Smooth muscle cell (in vitro differentiated cells): ENCODE measurements around the gene CTU1. TPM values are rescaled to one million over a fixed set of nuclear protein-coding genes. Genes with fewer than 3 reads are reported as not detected.

Experiments used
- DNase-seq: peaks from one replicate; lab custom pipeline; 2025; ENCODE audit not compliant: unreplicated experiment; lab: John Stamatoyannopoulos, UW
- H2AFZ ChIP-seq: fragments of 200-600 bp; sonication (generic); 2 replicates; pipeline ENCODE4 v1.6.0; 2016; ENCODE audit warnings: antibody characterized with exemption, low read depth, mild to moderate bottlenecking
- H3F3A ChIP-seq: fragments of 200-600 bp; sonication (generic); 2 replicates; pipeline ENCODE4 v1.6.0; 2017; ENCODE audit warnings: antibody characterized with exemption, low read depth
- H3K27ac ChIP-seq: fragments of 200-600 bp; sonication (generic); 2 replicates; pipeline ENCODE4 v1.5.1; 2016; ENCODE audit warnings: low read depth, mild to moderate bottlenecking
- H3K27me3 ChIP-seq: fragments of 200-600 bp; sonication (generic); 2 replicates; pipeline ENCODE4 v1.6.1; 2016; ENCODE audit warnings: low read depth, mild to moderate bottlenecking
- H3K36me3 ChIP-seq: fragments of 200-600 bp; sonication (generic); 2 replicates; pipeline ENCODE4 v1.5.1; 2016; ENCODE audit warnings: low read depth
- H3K4me1 ChIP-seq: fragments of 200-600 bp; sonication (generic); 2 replicates; pipeline ENCODE4 v1.5.1; 2016; ENCODE audit warnings: low read depth
- H3K4me2 ChIP-seq: fragments of 200-600 bp; sonication (generic); 2 replicates; pipeline ENCODE4 v1.6.0; 2016; ENCODE audit warnings: mild to moderate bottlenecking
- H3K4me3 ChIP-seq: fragments of 200-600 bp; sonication (generic); 2 replicates; pipeline ENCODE4 v1.5.1; 2016; ENCODE audit warnings: mild to moderate bottlenecking
- H3K79me2 ChIP-seq: fragments of 200-600 bp; sonication (generic); 2 replicates; pipeline ENCODE4 v1.6.0; 2016; ENCODE audit warnings: low read depth, mild to moderate bottlenecking
- H3K9ac ChIP-seq: fragments of 200-600 bp; sonication (generic); 2 replicates; pipeline ENCODE4 v1.6.0; 2016; ENCODE audit warnings: low read depth
- H3K9me3 ChIP-seq: fragments of 200-600 bp; sonication (generic); replicated peaks from 2 replicates; pipeline ENCODE4 v1.5.1; 2016; ENCODE audit warnings: low read depth
- H4K20me1 ChIP-seq: fragments of 200-600 bp; sonication (generic); 2 replicates; pipeline ENCODE4 v1.6.0; 2016; ENCODE audit warnings: low read depth
- WGBS: methylation state at CpG from one replicate; pipeline ENCODE4 v1.1.7; 2016; ENCODE audit warnings: low lambda C conversion rate; 5-methylcytosine and 5-hydroxymethylcytosine counted together
- polyA plus RNA-seq: library from polyadenylated mRNA; unstranded; fragments of >200 nt; fragmentation: Nextera tagmentation; extraction: Ambion mirVana; gene quantifications from 2 replicates; pipeline ENCODE4 v1.2.1, GENCODE V29; 2016
- total RNA-seq: library from RNA; depleted of rRNA; stranded (reverse); fragments of >200 nt; gene quantifications from 2 replicates; pipeline ENCODE4 v1.2.3, GENCODE V29; 2014
- TF ChIP-seq, protein P1 (sequence below): fragments of 200-600 bp; sonication (generic); IDR thresholded peaks from 2 replicates; pipeline ENCODE4 v1.5.1; 2017; ENCODE audit warnings: borderline replicate concordance, mild to moderate bottlenecking, antibody characterized with exemption; ENCODE audit not compliant: insufficient read depth, poor library complexity, severe bottlenecking

Gene CTU1
- total and polyA plus RNA-seq, 2 experiments from 2014 or later, result 4.7 to 9.8 TPM

DNA sequence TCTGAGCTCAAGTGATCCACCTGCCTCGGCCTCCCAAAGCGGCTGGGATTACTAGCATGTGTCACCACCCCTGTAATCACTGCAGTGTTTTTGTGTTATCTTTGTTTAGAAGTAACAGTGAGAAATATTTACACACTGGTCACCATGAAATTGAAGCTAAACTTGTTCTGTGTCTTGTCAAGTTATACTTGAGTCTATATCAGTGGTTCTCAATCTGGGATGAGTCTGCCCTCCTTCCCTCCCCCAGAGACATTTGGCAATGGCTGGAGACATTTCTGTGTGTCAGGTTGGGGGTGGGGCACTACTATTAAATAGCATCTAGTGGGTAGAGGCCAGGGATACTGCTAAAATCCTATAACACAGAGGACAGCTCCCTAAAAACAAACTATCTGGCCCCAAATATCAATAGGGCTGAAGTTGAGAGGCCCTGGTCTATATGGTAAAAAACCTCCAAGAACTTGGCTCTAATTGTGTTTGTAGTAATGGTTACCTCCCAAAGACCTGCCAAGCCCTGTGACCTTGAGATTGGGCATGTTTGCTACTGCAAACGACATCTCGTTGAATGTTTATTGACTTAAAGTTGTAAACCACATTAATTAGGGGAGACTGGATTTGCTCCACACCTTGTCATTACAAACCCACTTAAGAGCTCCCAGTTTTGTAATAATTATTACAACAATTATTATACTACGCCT, 6.9 kb downstream of the CTU1 start:
- no peak overlapping the region for H3K9ac ChIP-seq
- DNase-seq, result no peak
- no peak overlapping the region for H2AFZ ChIP-seq
- H3K79me2 ChIP-seq, result peaks cover 3% of the 10 kb centered on the region
- H3K27me3 ChIP-seq, result no peaks in the 10 kb centered on the region
- TF ChIP-seq, protein P1, sequence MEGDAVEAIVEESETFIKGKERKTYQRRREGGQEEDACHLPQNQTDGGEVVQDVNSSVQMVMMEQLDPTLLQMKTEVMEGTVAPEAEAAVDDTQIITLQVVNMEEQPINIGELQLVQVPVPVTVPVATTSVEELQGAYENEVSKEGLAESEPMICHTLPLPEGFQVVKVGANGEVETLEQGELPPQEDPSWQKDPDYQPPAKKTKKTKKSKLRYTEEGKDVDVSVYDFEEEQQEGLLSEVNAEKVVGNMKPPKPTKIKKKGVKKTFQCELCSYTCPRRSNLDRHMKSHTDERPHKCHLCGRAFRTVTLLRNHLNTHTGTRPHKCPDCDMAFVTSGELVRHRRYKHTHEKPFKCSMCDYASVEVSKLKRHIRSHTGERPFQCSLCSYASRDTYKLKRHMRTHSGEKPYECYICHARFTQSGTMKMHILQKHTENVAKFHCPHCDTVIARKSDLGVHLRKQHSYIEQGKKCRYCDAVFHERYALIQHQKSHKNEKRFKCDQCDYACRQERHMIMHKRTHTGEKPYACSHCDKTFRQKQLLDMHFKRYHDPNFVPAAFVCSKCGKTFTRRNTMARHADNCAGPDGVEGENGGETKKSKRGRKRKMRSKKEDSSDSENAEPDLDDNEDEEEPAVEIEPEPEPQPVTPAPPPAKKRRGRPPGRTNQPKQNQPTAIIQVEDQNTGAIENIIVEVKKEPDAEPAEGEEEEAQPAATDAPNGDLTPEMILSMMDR, result no peak
- H3K4me2 ChIP-seq, result no peak overlapping the region
- no peaks in the 10 kb centered on the region for H3K36me3 ChIP-seq
- 80% methylated on average over 5 of the region's 5 CpGs for WGBS
- H3F3A ChIP-seq, result peaks cover 3% of the 10 kb centered on the region
- no peaks in the 10 kb centered on the region for H3K9me3 ChIP-seq
- H4K20me1 ChIP-seq, result peaks cover 55% of the 10 kb centered on the region
- no peak overlapping the region for H3K27ac ChIP-seq
- no peaks in the 10 kb centered on the region for H3K4me1 ChIP-seq
- no peak overlapping the region for H3K4me3 ChIP-seq

DNA sequence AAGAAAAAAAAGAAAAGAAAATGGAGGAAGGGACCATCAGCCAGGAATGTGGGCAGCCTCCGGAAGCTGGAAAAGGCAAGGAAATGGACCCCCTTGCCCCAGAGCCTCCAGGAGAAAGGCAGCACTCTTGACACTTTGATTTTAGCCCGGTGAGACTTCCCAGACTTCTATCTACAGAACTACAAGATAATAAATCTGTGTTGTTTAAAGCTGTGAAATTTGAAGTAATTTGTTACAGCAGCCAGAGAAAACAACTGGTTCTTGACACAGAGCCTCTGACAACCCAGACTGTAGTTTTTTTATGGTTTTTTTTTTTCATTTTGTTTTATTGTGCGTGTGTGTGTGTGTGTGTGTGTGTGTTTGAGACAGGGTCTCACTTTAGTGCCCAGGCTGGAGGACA, 7.6 kb downstream of the CTU1 start:
- H3K4me2 ChIP-seq, result no peak overlapping the region
- H3K9ac ChIP-seq, result no peak overlapping the region
- H3K27ac ChIP-seq, result no peak overlapping the region
- H3F3A ChIP-seq, result peaks cover 3% of the 10 kb centered on the region
- no peaks in the 10 kb centered on the region for H3K79me2 ChIP-seq
- no peak overlapping the region for H3K4me3 ChIP-seq
- 64% methylated on average over 3 of the region's 3 CpGs for WGBS
- H4K20me1 ChIP-seq, result peaks cover 61% of the 10 kb centered on the region
- no peaks in the 10 kb centered on the region for H3K4me1 ChIP-seq
- H3K27me3 ChIP-seq, result no peaks in the 10 kb centered on the region
- no peaks in the 10 kb centered on the region for H3K9me3 ChIP-seq
- DNase-seq, result no peak
- TF ChIP-seq, protein P1, result no peak
- H2AFZ ChIP-seq, result no peak overlapping the region
- no peaks in the 10 kb centered on the region for H3K36me3 ChIP-seq

GRCh38 chr19:51099047-51099382, 9.2 kb downstream of the CTU1 start:
- no peak overlapping the region for H3K9ac ChIP-seq
- H3K4me3 ChIP-seq, result no peak overlapping the region
- DNase-seq, result no peak
- no peaks in the 10 kb centered on the region for H3K4me1 ChIP-seq
- no peaks in the 10 kb centered on the region for H3K9me3 ChIP-seq
- TF ChIP-seq, protein P1, result no peak
- H3K27ac ChIP-seq, result no peak overlapping the region
- WGBS, result 84% methylated on average over 22 of the region's 22 CpGs
- no peak overlapping the region for H2AFZ ChIP-seq
- no peaks in the 10 kb centered on the region for H3K36me3 ChIP-seq
- peaks cover 3% of the 10 kb centered on the region for H3F3A ChIP-seq
- peaks cover 67% of the 10 kb centered on the region for H4K20me1 ChIP-seq
- no peak overlapping the region for H3K4me2 ChIP-seq
- H3K27me3 ChIP-seq, result no peaks in the 10 kb centered on the region
- no peaks in the 10 kb centered on the region for H3K79me2 ChIP-seq
